NCI-H1048 (cell line): ENCODE data around the gene ACSL1.

Experiments used
- DNase-seq: peaks from one replicate; lab custom pipeline; 2025; lab: John Stamatoyannopoulos, UW

ACSL1 gene

DNA sequence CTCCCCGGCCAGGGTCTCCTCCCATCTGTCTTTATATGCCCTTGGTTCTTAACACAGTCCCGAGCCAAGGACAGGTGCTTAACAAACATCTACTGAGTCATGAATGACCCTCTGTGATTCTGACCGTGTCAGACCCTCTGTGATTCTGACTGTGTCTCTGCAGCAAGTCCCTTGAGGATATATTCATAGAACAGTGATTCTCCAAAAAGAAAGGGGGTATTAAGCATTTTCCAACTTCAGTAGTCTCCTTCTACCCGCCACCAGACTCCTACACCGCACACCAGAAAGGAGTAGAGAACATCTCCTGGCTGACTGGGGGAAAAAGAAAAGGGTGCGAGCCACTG is 13.6 kb downstream of the ACSL1 start:
- DNase-seq: no peak

DNA sequence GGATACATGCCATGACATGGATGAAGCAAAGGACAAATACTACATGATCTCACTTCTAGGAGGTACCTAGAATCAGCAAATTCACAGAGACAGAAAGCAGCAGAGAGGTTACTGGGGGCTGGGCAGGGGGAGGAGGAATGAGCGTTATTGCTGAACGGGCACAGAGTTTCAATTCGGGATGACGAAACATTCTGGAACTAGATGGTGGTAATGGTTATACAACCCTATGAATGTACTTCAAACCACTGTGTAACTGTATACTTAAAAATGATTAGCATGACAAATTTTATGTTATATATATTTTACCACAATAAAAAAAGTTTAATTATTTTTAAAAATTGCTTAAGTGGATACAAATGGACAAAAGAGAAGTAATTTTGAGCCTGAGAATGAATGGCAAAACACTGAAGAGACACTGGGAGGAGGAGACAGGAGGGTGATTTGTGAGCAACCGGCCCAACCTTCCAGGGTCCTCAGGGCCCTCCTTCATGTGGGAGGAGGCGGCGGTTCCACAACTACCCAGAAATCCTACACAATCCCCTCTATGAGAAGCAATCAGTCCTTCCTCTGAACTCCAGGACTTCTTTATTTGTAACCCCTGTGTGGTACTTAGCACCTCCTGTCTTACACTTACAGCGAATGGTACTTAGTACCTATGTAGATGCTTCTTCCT is 14.1 kb downstream of the ACSL1 start:
- DNase-seq: no peak

DNA sequence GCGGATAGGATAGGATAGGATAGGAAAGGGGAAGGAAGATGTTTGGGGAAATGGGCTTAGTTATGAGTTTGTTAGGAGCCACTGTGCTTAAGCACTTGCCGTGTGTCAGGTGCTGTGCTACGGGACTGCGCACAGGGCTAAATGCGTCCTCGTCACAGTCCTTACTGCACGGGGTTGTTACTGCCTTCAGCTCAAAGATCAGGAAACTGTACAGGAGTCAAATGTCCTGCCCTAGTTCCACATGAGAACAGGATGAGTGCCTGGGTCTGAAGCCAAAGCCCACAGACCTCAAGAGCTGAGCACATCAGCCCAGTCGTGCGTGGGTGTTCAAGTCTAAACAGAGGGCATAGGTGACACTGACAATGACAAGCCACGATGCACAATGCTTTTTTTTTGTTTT is 15.0 kb downstream of the ACSL1 start:
- DNase-seq: no peak

DNA sequence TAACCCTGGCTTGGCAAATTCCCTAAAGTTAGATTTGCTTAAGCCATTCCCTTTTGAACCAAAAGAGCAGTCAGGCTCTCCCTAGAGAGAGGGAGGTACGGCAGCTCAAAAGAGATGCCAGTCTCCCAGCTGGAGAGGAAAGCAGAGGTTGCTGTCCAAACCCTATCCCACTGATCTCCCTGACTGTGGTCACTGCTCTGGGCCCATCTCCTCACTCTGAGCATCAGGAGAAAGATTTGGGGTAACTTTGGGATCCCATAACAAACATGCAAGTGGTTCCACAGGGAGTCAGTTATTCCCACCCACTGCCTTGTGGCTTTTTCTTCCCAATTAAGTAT is 17.1 kb downstream of the ACSL1 start:
- DNase-seq: no peak

DNA sequence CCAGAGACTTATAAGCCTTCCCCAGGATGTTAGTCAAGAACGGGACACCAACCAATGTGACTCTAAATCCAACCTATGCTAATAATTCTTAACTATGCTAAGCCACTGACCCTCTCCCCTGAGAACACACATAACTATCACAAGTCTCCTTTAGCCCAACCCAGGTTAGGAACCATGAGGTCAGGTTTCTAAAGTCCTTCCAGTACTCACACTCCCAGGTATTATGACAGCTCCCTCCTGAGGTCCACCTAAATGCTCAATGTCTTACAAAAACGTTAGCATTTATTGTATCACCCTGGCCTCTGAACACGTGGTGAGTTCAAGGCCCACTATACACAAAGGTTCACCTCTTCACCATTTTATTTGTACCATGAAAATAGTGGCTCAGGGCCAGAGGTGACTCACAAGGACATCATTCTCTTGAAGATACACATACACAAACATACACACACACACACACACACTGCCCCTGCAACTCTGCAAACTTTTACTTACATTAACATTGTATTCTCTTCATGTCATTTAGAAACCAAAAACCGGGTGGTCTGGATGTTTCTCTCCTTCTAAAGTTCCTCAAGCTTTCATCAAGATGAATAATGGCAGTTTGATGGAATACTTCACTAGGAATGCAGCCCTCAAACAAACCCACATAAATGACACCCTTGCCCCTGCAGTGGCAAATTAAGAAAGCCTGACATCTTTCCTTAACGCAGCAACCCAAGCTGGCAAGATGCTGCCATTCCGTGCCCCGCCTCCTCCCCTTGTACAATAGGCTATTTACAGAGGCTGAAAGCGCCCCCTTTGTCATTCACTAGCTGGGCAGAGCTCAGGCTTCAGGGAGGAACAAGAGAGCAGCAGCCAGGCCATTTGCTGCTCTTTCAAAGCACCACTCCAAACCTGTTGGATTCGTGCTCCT is 17.7 kb downstream of the ACSL1 start:
- no peak for DNase-seq

DNA sequence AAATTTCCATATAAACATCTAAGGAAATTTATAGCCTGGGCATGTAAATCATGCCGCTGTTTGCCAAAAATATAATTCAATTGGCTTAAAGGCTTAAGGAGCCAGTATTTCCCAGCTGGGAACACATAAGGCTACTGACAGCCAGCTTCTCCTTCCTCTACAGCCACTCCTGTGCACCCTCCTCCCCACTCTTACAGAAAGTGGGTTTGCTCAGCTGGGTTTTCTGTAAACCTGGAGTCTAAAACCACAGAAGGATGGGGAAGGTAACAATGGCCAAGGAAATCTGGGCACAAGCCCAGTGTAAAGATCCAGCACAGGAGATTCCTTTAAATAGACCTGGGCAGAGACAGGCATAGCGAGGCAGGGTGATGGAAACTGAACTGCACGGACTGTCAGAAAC is 18.5 kb downstream of the ACSL1 start:
- peak; percentile 63 for DNase-seq

DNA sequence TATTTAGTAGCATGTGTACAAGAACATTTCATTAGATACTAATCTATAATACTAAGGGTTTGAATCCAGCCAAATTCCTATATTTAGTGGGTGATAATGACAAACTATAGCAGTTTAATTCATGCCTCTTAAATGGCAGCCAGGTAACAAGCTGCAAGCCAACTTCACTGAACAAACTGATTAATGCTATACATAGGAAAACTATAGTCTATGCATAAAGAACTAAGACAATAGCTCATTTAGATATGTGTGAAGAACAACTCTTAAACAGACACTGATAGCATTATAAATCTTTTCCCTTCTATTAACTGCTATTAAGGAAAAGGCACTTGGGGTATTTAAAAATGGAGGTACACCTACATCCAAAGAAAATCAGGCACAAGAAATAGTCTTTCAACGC is 19.1 kb downstream of the ACSL1 start:
- no peak for DNase-seq

DNA sequence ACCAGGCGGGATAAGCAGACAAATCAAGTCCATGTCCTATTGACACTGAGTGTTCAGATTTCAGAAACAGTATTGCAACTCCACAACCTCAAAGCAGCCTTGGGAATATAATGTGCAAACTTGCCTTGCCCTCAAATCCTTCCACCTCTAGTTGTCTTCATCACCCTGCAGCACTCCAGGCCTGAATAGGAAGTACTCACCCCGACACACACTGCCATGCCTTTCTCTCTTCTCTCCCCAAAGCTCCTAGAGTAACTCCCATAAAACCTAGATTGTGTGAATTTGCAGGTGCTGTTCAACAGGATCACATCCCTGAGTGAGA is 19.6 kb downstream of the ACSL1 start:
- DNase-seq: no peak

DNA sequence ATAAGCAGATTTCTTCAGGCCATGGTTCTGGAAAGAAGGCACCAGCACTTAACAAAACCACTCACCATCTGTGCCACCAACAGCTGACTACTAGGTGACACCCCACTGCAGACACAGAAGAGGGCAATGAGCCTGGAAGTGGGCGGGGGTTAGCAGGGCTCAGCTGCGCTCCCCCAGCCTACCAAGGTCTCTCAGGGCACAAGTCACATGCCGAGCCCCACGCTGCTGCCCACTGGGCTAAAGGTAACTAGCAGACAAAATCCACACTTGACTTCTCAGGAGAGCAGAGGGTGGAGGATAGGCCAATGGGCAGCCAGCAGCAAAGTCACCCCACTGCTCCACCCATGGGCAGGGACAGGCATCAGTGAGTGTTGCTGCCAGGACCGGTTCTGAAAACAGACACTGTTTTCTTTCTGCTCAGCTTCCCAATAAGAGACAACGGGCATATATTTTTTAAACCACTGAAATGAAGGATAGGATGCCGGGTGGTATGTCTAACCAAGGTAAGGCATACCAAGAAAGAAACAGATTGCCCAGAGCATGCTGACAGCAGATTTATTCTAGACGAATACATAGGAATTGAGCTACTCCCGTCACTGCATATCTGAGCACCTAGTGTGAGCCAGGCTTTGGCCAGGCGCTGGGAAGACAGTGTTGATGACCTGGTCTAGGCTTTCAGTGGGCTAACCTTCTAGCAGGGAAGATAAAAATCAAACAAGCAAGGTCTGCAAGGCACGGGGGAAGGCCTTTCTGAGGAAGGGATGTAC is 20.1 kb downstream of the ACSL1 start:
- DNase-seq: no peak

DNA sequence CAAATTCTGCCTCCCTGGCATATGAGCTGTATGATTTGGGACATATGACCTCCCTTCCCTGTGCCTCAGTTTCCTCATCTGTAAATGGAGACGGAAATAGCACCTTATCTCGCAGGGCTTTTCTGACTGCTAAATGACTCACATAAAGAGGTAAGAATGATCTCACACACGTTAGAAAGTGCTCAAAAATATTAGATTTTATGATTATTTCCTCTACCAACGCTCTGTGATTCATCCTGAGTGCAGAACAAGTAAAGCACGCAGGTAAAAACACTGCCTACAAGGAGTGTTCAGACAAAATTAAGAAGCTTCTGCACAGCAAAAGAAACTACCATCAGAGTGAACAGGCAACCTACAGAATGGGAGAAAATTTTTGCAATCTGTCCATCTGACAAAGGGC is 21.1 kb downstream of the ACSL1 start:
- DNase-seq: no peak

DNA sequence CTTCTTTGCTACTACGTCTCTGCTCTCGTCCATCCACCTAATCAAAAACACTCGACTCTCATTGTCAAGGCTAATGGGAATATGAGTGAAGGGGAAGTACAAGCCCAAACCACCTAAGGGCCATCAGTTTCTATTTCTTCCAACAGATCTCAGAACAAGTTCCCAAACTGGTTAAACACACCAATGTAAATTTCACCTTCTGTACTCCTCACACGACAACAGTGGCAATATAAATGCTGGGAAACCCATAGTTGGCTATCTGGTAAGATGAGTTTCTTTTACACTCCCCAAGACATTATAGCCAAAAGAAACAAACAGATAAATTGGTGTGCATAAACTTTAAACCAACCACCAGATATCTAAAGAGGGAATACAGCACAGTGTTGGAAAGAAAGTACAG is 21.9 kb downstream of the ACSL1 start:
- DNase-seq: no peak

DNA sequence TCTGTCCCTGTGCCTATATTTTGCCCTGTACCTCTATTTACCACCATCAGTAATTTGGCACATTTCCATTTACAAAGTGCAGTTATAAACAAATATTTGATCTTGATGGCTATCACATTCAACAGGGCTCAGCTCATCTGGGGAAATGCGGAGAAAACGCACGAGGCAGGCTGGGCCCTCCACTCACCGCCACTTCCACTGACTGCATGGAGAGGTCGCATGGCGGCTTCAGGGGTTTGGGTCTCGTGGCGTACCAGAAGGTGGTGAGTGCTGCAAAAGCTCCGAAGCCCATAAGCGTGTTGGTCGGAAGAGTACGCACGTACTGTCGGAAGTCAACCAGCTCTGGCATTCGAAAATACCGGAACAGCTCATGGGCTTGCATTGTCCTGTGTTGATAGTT is 22.6 kb downstream of the ACSL1 start:
- DNase-seq: no peak

DNA sequence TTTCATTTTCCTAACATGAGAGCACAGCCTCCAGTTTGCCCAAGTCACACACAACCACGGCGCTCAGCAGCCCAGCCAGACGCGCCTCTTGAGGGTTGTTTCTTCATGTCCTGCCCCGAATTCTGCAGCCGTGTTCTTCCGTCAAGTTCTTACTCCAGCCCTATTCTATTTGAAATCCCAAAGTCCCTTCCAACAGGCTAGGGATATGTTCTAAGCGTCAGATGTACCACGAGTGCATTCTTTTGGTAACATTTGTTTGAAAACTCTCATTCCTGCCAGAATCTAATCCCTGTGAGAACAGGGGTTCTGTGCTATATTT is 23.1 kb downstream of the ACSL1 start:
- DNase-seq: no peak

DNA sequence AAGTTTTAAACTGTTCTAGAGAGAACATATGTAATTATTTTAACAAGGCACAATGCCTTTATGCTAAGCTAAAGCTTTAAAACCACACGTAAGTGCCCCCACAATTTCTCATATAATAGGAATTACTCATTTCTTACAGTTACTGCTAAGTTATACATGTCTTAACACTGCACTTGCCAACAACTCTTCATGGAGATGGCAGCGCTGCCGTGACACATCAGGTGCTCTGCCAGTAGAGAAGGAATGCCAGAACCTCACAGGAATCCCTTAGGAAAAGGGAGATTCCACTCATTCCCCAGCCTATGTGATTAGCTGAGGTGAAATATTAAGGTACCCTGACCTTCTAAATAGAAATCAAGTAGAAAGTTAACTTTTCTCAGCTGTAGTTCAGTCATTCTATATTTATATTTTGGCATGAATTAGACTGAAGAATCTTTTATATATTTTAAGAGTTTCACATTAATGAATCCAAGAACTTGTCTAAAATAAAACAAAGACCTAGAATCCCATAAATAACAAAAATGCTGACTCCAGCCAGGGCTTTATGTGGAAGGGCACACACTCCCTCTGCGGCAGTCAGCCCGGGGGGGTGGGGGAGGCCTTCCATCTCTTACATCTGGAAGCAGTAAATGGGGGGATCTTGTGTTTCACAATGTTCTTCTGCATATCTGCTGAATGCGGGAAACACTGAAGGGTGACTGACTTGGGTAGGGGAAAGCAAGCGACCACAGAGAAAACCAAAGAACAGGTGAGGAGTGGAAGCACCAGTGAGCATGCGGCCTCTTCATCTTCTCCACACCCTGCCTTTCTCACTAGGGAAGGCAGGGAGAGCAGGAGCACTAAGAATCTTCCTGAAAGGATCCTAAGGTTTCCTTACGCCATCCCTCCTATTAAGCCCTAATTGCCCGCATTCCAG is 23.7 kb downstream of the ACSL1 start:
- DNase-seq: no peak

DNA sequence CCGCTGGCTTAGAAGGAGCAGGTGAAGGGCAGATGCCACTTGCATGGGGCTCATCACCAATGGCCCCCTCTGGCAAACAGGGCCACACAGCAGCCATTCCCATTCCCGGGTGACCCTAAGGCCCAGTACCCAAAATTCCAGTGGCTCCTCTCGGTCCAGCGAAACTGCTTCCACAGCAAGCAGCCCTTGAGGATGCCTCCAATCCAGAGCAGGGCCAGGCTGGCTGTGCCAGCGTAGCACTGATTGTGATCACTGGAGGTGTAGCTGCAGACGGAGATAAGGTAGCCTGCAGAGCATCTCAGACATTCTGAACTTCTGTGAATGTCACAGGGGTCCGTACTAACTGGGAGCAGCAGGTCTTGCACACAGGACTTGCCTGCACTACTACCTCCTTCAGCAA is 27.3 kb downstream of the ACSL1 start:
- DNase-seq: no peak

DNA sequence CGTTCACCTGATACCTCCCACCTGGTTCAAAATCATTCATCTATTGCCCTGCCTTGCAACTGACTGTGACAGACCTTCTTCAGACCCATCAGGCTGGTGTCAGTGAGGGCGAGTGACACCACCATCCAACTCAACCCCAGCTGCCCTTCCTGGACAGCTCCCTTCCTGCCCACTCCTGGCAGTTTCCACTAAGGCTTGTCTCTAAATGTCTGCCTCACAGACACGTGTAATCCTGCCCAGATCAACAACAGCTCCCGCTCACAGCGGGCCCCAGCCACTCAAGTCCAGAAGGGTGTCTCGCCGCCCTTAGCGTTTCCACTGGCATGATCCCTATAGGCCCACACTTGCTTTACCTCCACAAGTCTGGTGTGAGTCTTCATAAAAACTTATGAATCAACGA is 28.9 kb downstream of the ACSL1 start:
- DNase-seq: no peak

DNA sequence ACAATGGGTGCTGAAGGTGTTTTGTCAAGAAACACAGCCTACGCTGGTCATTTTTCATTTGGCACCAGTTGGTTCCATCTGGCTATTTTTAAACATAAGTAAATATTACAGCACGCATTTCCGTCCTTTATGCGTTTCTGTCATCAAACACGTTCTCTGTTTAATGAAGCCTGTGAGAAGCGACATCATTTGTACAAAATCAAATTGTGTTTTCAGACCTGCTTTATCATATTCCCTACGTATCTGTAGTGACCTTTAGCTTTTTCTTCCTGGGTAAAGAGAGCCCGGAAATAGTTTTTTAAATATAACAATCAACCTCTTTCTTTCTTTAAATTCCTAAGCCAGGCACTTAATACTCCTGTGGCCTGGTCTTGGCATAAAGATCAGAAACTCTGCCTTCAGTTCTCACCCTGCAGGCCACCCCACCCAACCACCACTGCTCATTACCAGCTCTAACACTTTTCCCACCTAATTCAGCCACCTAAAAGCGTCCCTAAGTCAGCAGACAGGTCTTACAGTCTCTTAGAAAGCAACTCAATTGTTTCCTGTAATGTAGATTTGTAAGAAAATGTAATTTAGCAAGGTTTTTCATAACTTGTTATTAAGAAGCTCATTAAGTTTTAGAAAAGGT is 30.4 kb downstream of the ACSL1 start:
- DNase-seq: no peak

DNA sequence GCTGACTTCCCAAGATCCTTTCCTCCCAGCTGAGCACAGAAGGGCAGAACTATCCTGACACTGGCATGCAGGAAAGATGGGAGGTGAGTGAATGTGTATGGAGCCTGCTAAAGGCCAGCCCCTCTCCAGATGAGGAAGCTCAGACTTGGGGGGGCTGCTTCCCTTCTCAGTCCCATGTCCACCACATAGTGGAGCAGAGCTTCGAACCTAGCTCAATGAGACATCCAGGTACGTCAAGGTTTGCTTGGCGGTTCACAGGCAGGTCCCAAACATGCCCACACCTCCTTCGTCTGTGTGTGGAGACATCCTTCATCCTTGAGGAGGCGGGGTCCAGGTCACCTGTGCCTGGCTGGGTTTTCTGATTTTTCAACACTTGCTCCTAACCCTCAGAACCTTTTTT is 31.3 kb downstream of the ACSL1 start:
- DNase-seq: no peak

DNA sequence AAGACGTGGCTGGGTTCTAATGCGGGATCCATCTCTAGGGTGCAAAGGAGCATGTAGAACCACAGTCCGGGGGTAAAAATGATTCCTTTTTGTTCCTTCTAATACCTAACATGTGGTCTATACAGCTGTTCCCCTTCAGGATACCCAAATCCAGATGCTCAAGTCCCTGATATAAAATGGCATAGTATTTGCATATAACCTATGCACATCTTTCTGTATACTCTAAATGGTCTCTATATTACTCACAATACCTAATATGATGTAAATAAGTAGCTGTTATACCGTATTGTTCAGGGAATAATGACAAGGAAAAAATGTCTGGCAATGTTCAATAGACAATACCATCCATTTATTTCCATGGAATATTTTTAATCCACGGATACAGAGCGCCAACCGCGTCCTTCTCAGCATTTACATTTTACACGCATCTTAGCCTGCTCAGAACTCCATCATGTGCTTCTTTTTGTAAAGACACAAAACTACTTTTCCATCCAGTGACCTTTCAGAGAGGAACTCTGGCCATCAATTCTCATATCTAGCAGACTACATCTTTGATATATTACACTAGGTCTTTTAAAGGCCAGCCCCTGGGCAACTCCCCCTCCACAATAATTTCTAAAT is 31.9 kb downstream of the ACSL1 start:
- DNase-seq: no peak

DNA sequence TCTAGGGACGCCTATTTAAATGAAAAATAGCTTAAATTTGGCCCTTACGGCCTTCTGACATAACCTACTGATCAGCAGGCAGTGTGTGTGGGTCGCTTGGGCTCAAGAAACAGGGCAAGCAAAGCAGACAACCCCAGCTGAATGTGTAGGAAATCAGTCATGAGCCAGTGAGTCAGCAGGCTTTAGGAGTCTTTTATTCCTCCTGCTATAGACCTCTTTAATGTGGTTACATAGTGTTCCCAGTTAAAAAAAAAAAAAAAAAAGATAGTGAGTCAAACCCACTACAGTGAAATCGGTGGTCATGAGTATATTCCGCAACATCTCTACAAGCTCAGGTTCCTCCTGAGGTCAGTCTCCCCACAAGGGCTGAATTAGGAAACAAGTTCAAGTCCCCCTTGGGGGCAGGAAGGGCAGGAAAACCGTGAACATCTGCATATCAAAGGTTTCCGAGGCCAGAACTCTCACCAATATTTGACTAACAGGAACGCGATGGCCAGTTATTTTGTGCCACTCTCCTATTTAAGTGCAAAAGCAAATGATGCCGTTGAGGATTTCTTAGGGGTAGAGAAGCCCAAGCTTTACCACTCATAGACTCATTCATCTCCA is 32.7 kb downstream of the ACSL1 start:
- DNase-seq: no peak

DNA sequence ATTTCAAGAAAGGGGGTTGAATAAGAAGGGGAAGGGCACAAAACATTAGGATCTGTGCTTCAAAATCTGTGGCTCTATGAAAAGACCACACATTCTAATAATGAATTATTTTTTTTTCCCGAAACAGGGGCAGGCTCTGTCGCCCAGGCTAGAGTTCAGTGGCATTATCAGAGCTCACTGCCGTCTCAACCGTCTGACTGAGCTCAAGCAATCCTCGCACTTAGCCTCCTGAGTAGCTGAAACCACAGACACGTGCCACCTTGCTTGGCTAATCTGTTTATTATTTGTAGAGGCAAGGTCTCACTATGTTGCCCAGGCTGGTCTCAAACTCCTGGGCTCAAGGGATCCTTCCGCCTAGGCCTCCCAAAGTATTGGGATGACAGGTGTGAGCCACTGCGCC is 33.4 kb downstream of the ACSL1 start:
- no peak for DNase-seq
